PC-9 (cell line): Measurements from ENCODE around the gene UGT1A1. TPM values are rescaled to one million over a fixed set of nuclear protein-coding genes. Genes with fewer than 3 reads are reported as not detected.

Source experiments
- BruUV-seq: library from RNA; stranded (reverse); fragments of 400-500 nt; replicated peaks from 2 replicates; lab custom pipeline; 2021; lab: Mats Ljungman, UMichigan
- CTCF ChIA-PET: fragments of 300-600 bp; sonication (Branson Sonifier 250); formaldehyde crosslinking; loops from one replicate; lab custom pipeline; 2022; ENCODE audit warnings: antibody characterized with exemption; lab: Charles Lee
- POLR2A ChIA-PET: fragments of 300-600 bp; sonication (Branson Sonifier 250); formaldehyde crosslinking; loops from one replicate; lab custom pipeline; 2022; ENCODE audit warnings: antibody characterized with exemption; ENCODE audit not compliant: unreplicated experiment; lab: Charles Lee
- DNase-seq, 2 experiments: peaks; one replicate each; pipeline versions ENCODE4 v3.0.0 to v3.0.0-alpha.2; 2015 to 2022; ENCODE audit warnings: mixed read lengths in 1 of 2
- H2AFZ ChIP-seq: fragments of 200-600 bp; sonication (generic); 2 replicates; pipeline ENCODE4 v1.8.1; 2017; ENCODE audit warnings: antibody characterized with exemption
- H3F3A ChIP-seq: fragments of 200-600 bp; sonication (generic); 2 replicates; pipeline ENCODE4 v1.8.1; 2017; ENCODE audit warnings: antibody characterized with exemption, mild to moderate bottlenecking, low read depth; ENCODE audit not compliant: insufficient read depth
- H3K27ac ChIP-seq: fragments of 200-600 bp; sonication (generic); 2 replicates; pipeline ENCODE4 v1.6.1; 2016; ENCODE audit warnings: mixed run types
- H3K27me3 ChIP-seq: fragments of 200-600 bp; sonication (generic); 2 replicates; pipeline ENCODE4 v1.6.1; 2016; ENCODE audit warnings: low read depth, mixed run types; ENCODE audit not compliant: insufficient read depth
- H3K36me3 ChIP-seq: fragments of 200-600 bp; sonication (generic); 2 replicates; pipeline ENCODE4 v1.6.1; 2016; ENCODE audit warnings: low read depth, mixed run types
- H3K4me1 ChIP-seq: fragments of 200-600 bp; sonication (generic); replicated peaks from 2 replicates; pipeline ENCODE4 v1.6.1; 2016; ENCODE audit warnings: mixed run types; ENCODE audit not compliant: insufficient read depth
- H3K4me2 ChIP-seq: fragments of 200-600 bp; sonication (generic); 2 replicates; pipeline ENCODE4 v1.6.1; 2017; ENCODE audit warnings: mixed run types
- H3K4me3 ChIP-seq: fragments of 200-600 bp; sonication (generic); 2 replicates; pipeline ENCODE4 v1.6.1; 2016; ENCODE audit warnings: mixed run types
- H3K79me2 ChIP-seq: fragments of 200-600 bp; sonication (generic); 2 replicates; pipeline ENCODE4 v1.6.1; 2017; ENCODE audit warnings: low read depth, mixed run types
- H3K9me2 ChIP-seq: fragments of 200-600 bp; sonication (generic); 2 replicates; pipeline ENCODE4 v1.8.1; 2017; ENCODE audit warnings: mild to moderate bottlenecking; ENCODE audit not compliant: insufficient read depth
- H3K9me3 ChIP-seq: fragments of 200-600 bp; sonication (generic); 2 replicates; pipeline ENCODE4 v1.8.1; 2016; ENCODE audit warnings: low read depth; ENCODE audit not compliant: insufficient read depth
- H4K20me1 ChIP-seq: fragments of 200-600 bp; sonication (generic); 2 replicates; pipeline ENCODE4 v1.8.1; 2017; ENCODE audit not compliant: insufficient read depth
- CTCF ChIP-seq: fragments of 200-600 bp; sonication (generic); conservative IDR thresholded peaks from 2 replicates; pipeline ENCODE4 v1.6.1; 2017; ENCODE audit warnings: mixed run types, antibody characterized with exemption, mild to moderate bottlenecking, moderate library complexity
- EZH2 ChIP-seq: fragments of 200-600 bp; sonication (generic); IDR thresholded peaks from 2 replicates; pipeline ENCODE4 v1.8.0; 2017; ENCODE audit warnings: antibody characterized with exemption, low read depth
- intact Hi-C: fragments of 100-400 bp; cut with micrococcal nuclease; formaldehyde crosslinking; loops from one replicate; pipeline ENCODE4 v1.10.0; 2022; ENCODE audit not compliant: unreplicated experiment
- total RNA-seq: library from RNA; stranded (reverse); gene quantifications from 2 replicates; pipeline ENCODE4 v1.2.3, GENCODE V29; 2021

UGT1A1 gene
- total RNA-seq, 1 experiment from 2014 or later: 64.8 TPM

- no peak overlapping the region for H3K27ac ChIP-seq
- H3K4me1 ChIP-seq: peaks cover 11% of the 10 kb centered on the region; the same call in 1 of the 2 replicates
- H3K9me2 ChIP-seq: no peaks in the 10 kb centered on the region
- H2AFZ ChIP-seq: no peak overlapping the region
- no peak for TF ChIP-seq CTCF
- TF ChIP-seq EZH2: no peak
- H3K27me3 ChIP-seq: no peaks in the 10 kb centered on the region
- DNase-seq: no peak
- H3K79me2 ChIP-seq: peaks cover 69% of the 10 kb centered on the region
- POLR2A ChIA-PET: no interaction called here
- H3K4me2 ChIP-seq: no peak overlapping the region
- intact Hi-C loops: no loop called here
- no TSS peak for BruUV-seq
- peaks cover 67% of the 10 kb centered on the region for H3K36me3 ChIP-seq
- H3K4me3 ChIP-seq: no peak overlapping the region
- peaks cover 77% of the 10 kb centered on the region for H4K20me1 ChIP-seq
- CTCF ChIA-PET: no interaction called here
- H3F3A ChIP-seq: peaks cover 78% of the 10 kb centered on the region
- no peaks in the 10 kb centered on the region for H3K9me3 ChIP-seq
Observed at GRCh38 chr2:233764761-233765160, 4.7 kb downstream of the UGT1A1 start.

- CTCF ChIA-PET: no interaction called here
- no peak for TF ChIP-seq EZH2
- TF ChIP-seq CTCF: no peak
- intact Hi-C loops: no loop called here
Observed at GRCh38 chr2:233766416-233766815, 6.3 kb downstream of the UGT1A1 start.

GRCh38 chr2:233768076-233768475, 8.0 kb downstream of the UGT1A1 start:
- H3K27ac ChIP-seq: no peak overlapping the region
- TF ChIP-seq EZH2: no peak
- TF ChIP-seq CTCF: no peak
- intact Hi-C loops: no loop called here
- no peak overlapping the region for H3K4me3 ChIP-seq
- ChIA-PET POLR2A (no interaction called here), CTCF (no interaction called here)
- H2AFZ ChIP-seq: no peak overlapping the region
- H4K20me1 ChIP-seq: peaks cover 51% of the 10 kb centered on the region
- H3K4me1 ChIP-seq: peaks cover 5% of the 10 kb centered on the region; the same call in 1 of the 2 replicates
- no TSS peak for BruUV-seq
- H3K9me2 ChIP-seq: no peaks in the 10 kb centered on the region
- no peak overlapping the region for H3K4me2 ChIP-seq
- no peaks in the 10 kb centered on the region for H3K27me3 ChIP-seq
- H3K79me2 ChIP-seq: peaks cover 36% of the 10 kb centered on the region
- peaks cover 77% of the 10 kb centered on the region for H3F3A ChIP-seq
- no peaks in the 10 kb centered on the region for H3K9me3 ChIP-seq
- peaks cover 75% of the 10 kb centered on the region for H3K36me3 ChIP-seq
- DNase-seq: no peak

More at GRCh38 chr2:233766416-233766815, 6.3 kb downstream of the UGT1A1 start:
- DNase-seq: no peak
- BruUV-seq: no TSS peak
- Histone ChIP-seq H3F3A (peaks cover 80% of the 10 kb centered on the region), H3K27me3 (no peaks in the 10 kb centered on the region), H2AFZ (no peak overlapping the region), H3K27ac (no peak overlapping the region), H3K4me1 (peaks cover 11% of the 10 kb centered on the region; the same call in 1 of the 2 replicates), H3K4me3 (no peak overlapping the region), H3K9me2 (no peaks in the 10 kb centered on the region), H4K20me1 (peaks cover 66% of the 10 kb centered on the region), H3K36me3 (peaks cover 75% of the 10 kb centered on the region), H3K79me2 (peaks cover 53% of the 10 kb centered on the region), H3K4me2 (no peak overlapping the region), H3K9me3 (no peaks in the 10 kb centered on the region)
- POLR2A ChIA-PET: no interaction called here
